HG03025 (cell line): ENCODE data around the gene CCR1.
"Not testable (repeated sequence)": the region's sequence is repeated elsewhere in the genome, so short reads cannot be mapped to it uniquely, and the experiment has no call there.

ENCODE experiments used
- ATAC-seq: cut with Tn5 transposase; IDR thresholded peaks from one replicate; pipeline ENCODE4 v1.9.1; 2021; ENCODE audit warnings: mild to moderate bottlenecking, moderate library complexity; ENCODE audit not compliant: unreplicated experiment, low FRiP score

The CCR1 gene

DNA sequence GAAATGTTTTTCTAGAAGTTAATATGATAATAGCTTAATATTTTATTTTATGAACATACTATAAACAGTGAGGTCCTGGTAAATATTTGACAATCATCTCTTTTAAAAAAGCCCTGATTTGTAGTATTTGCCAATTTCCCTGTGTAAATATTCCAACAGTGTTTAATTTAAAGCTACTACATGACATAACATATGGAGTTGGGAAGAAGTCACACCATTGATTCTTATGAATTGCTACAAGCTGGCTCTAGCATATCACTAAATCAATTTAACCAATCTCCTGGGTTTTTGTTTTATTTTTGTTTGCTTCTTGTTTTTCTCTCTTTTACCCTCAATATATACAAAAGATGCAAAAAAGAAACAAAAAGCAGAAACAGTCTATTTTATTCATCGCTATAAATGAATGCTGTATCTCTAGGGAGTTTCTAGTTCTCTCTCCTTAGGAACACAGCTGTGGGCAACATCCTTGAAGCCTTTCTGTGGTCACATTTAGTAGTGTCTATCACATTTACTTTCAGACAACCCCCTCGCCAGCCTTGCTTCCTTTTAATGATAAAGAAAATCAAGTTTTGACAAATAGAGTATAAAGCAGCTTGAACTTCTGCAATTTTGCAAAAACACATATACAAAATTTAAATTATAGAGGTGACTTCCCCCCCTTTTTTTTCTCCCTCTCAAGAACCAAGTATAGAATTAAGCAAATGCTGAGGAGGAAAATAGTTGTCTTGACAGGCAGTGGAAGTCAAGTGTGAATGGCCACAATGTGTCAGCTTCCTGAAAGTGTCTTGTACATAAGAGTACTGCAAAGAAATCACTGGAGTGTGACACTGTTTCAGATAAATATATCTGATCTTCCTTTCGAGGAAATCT lies 21.4 kb downstream of the CCR1 start:
- peak; percentile 61 for ATAC-seq

- no peak for ATAC-seq
Measured at GRCh38 chr3:46184469-46184868, 23.6 kb downstream of the CCR1 start.

- ATAC-seq: no peak
Measured at GRCh38 chr3:46183330-46183729, 24.8 kb downstream of the CCR1 start.

DNA sequence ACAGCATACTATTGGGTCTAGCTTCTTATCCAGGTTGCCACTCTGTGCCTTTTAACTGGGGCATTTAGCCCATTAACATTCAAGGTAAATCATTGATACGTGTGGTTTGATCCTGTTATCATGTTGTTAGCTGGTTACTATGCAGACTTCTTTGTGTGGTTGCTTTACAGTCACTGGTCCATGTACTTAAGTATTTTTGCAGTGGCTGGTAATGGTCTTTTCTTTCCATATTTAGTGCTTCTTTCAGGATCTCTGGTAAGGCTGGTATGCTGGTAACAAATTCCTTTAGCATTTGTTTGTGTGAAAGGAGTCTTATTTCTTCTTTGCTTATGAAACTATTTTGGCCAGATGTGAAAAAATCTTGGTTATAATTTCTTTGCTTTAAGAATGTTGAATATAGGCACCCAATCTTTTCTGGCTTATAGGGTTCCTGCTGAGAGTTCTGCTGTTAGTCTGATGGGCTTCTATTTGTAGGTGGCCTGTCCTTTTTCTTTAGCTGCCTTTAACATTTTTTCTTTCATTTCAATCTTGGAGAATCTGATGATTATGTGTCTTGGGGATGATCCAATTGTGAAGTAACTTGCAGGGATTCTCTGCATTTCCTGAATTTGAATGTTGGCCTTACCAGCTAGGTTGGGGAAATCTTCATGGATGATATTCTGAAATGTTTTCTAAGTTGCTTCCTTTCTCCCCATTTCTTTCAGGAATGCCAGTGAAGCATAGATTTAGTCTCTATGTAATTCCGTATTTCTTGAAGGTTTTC lies 39.3 kb downstream of the CCR1 start:
- ATAC-seq: no peak

DNA sequence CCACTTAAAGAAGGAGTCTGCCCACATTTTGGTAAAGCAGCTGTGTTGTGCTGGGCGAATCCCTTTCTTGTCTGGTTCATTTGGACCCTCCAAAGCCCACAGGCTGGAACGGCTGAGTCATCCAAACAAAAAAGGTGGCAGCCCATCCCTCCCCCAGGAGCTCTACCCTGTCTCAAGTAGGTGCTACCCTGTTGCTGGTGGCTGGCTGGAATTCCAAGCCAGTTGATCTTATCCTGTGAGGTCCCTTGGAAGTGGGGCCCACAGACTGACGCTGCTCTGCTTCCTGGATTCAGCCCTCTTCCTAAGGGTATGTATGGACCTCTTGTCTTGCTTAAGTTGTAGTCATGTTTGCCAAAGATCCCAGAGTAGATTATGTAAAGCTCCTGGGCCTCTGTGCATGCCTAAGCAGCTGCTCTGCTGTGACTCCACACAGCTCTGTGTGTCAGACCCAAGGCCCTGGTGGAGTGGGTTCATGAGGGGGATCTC lies 44.5 kb downstream of the CCR1 start:
- no peak for ATAC-seq

GRCh38 chr3:46162975-46163555 lies 45.0 kb downstream of the CCR1 start:
- ATAC-seq: no peak

- not testable (repeated sequence) for ATAC-seq
Measured at GRCh38 chr3:46157685-46158084, 50.4 kb downstream of the CCR1 start.

DNA sequence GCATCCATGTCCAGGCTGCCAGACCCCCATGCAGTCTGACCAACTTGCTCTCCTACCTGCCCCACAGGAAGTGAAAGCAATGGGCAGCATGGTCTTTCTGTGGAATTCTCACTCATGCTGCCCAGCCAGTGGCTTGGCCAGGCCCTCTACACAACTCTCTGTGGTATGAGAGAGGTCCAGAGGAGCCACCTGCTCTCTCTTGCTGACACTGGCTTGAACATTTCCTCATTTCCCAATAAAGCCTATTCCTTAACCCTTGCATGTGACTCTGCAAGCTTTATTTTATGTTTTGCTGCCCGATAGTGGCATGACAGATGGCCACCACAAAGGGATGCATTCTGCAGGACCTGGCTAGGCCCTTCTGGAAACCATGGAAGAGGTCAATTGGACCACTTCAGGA lies 53.8 kb downstream of the CCR1 start:
- ATAC-seq: no peak
